Epithelial cell of prostate (primary cell): Measurements from ENCODE around the gene HOXA7.
A peak's percentile ranks its signal among the peaks of the same experiment; 100 is the strongest.

Experiments
- DNase-seq: peaks from one replicate; pipeline ENCODE4 v3.0.0-alpha.2; 2011; ENCODE audit warnings: low read depth, low spot score
- H3K27ac ChIP-seq: fragments of 450-650 bp; 2 replicates; pipeline ENCODE4 v1.5.1; 2017; ENCODE audit warnings: mild to moderate bottlenecking

The HOXA7 gene

GRCh38 chr7:27139334-27140125 is 16.9 kb downstream of the HOXA7 start:
- H3K27ac ChIP-seq: peak overlapping the region; percentile 59
- DNase-seq: no peak

DNA sequence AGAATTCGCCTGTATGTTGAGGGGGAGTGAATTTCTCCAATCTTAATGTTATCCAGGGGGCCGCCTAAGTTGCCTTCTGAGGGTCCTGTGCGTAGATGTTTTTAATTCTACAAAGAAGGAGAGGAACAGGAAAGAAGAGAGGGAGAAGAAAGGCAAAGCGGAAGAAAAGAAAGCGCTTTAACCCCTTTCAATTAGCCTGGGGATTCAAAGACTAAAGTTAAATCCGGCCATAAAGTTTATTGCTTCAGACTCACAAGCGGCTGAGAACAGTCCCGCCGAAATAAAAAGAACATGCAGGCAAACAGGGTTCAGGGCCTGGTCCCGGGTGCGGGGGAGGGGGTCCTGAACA is 17.5 kb downstream of the HOXA7 start:
- no peak for DNase-seq

DNA sequence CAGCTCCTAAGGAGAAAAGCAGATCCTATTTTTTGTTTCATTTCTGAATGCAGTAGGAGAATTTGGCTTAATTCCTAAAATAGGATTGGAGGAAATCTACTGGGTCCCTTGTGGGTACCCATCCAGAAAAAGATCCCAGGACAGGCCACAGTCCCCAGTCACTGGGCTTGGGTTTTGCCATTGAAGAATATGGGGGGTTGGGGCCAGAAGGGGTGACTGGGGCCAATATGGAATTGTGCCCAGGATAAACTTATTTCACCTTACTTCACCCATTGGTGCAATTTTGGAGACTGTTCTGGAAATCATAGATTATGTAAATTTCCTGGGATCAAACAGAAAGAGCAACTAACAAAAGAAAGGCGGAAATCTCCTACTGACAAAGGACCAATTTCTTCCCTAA is 18.0 kb downstream of the HOXA7 start:
- H3K27ac ChIP-seq: peak overlapping the region; percentile 59
- no peak for DNase-seq

More for the DNA sequence above, 17.5 kb downstream of the HOXA7 start:
- peak overlapping the region; percentile 59 for H3K27ac ChIP-seq

GRCh38 chr7:27137640-27138315 is 18.7 kb downstream of the HOXA7 start:
- H3K27ac ChIP-seq: peak overlapping the region; percentile 59
- no peak for DNase-seq

DNA sequence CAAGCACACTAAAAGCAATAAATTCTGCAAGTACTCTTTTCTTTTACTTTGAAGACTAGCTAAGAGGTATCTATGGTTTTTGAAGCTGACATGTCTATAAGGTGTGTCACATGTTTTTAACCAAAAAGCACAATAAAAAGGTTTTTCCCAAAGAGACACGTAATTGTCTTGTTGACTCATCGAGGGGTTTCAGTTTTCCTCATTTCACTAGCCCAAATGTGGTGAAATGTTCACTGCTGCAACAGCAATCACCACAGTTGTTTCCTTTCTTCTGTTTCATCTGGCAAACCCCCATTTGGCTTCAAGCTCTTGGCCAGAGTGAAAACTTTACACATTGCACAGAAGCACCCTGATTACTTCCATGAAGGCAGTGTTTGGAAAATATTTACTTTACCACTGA is 22.1 kb downstream of the HOXA7 start:
- no peak for DNase-seq

GRCh38 chr7:27133409-27134231 is 22.9 kb downstream of the HOXA7 start:
- no peak for DNase-seq
- H3K27ac ChIP-seq: peak overlapping the region; percentile 33

More for the DNA sequence above, 22.1 kb downstream of the HOXA7 start:
- peak overlapping the region; percentile 33 for H3K27ac ChIP-seq

DNA sequence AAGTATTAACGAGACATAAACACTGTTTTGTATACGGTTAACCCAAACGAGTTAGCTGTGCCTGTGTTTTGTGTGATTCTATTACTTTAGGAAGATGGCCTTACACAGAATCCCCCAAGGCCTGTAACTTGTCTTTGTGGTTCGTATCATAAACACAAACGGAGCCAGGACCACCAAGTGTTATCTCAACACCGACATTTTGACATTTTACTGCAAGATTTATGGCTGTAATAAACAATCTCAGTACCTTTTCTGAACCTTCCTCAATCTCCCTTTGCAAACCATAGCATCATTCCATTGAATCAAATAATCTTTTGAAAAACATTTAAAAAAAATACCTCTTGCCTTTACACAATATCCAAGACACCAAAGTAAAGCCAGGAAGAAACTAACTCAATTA is 23.5 kb downstream of the HOXA7 start:
- DNase-seq: no peak
- no peak overlapping the region for H3K27ac ChIP-seq

GRCh38 chr7:27132214-27132613 is 24.3 kb downstream of the HOXA7 start:
- no peak overlapping the region for H3K27ac ChIP-seq
- no peak for DNase-seq

DNA sequence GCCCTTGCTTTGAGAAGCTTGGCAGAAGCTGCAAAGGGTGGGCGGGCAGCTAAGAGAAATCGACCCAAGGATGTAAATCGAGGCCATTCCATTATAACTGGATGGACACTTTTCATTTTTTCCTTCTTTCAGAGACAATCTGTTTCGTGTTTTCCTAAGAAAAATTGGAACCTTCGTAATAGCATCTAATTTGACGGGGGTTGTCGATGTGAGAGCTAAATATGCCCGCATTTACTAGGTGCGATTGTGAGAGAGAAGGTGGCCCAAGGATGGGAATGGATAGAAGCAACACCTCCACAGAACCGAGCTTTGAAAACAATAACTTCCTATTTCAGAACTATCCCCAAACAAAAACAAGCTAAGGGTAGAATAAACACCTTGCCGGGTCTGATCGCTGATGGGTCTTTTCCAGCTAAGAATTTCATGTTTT is 25.1 kb downstream of the HOXA7 start:
- DNase-seq: no peak
- H3K27ac ChIP-seq: no peak overlapping the region

DNA sequence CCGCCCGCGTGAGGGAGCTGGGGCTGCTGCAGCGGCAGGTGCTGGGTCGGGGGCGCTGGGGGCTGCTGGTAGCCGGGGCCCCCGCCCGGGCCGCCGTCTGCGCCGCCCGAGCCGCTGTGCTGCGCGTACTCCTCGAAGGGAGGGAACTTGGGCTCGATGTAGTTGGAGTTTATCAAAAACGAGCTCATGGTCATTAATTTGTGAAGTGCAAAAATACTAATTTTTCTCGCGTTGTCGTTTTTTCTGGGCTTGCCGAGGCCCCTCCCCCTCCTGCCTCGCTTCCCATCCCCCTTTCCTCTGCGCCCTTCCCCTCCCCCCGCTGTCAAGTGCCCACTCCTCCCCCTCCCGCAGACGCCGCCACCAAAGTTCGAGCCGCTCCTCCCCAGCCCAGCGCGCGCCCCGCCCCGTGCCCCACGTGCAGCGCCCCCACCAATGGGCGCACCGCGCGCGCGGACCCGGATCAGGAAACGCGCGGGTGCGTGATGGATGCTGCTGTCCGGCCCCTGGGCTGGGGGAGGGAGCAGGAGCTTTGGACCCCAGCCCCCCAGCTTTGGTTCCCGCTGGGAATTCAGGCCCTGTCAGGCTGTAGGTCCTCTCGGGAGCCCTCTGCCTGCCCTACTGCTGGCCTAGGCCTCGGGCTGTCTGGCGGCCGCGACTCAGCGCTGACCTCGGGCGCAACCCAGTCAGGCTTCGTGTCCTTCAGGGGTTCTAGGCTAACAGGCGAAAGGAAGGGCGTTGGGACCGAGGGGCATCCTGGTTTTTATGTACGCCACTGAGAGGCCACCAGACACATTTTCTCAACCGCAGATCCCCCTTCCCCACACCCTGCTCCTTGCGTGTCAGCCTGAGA is 25.7 kb downstream of the HOXA7 start, which contains the start of gene HOXA4:
HOXA4 (minus strand) TSS at position 218 of the 850 bp plus-strand sequence; CDS start at position 194, 24 bp downstream.
- DNase-seq: no peak
- peak within 1 kb of the TSS; percentile 2 for H3K27ac ChIP-seq

GRCh38 chr7:27129729-27130539 is 26.5 kb downstream of the HOXA7 start:
- H3K27ac ChIP-seq: no peak overlapping the region

GRCh38 chr7:27128776-27129728 is 27.4 kb downstream of the HOXA7 start:
- H3K27ac ChIP-seq: no peak overlapping the region
- DNase-seq: no peak

More at GRCh38 chr7:27129729-27130539, 26.5 kb downstream of the HOXA7 start:
- DNase-seq: no peak

GRCh38 chr7:27128034-27128433 is 28.4 kb downstream of the HOXA7 start:
- H3K27ac ChIP-seq: no peak overlapping the region
- DNase-seq: no peak

DNA sequence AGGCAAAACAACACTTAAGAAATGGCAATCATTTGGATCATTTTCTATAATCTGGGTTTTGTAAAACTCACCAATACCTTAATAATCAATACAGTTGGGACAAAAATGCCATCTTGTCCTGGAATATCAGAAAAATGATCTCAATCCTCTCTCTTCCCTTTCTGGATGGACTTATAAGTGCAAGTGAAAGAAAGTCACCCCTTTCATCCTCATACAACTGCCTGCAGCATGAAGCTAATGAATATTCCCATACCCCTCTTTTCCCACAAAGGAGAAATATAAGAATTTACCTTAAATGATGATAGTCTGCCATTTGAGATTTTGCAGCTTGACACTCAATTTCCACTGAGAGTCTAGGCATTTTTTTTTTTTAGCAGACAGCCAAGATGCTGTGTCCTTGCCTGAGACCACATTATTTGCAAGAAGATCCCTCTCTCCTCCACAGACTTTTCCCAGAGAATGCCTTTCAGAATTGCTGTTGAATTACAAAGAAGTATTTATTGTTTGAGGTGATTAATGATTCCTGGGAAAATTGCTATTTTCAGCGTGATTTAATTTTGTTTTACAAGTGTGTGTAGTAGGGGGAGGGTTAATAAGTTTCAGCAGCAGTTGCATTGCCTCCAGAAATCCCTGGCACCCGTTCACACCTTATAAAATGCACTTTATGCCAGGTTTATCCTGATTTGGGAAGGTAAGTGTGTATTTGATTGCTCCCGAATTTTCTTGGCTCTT is 29.7 kb downstream of the HOXA7 start:
- no peak for DNase-seq
- H3K27ac ChIP-seq: no peak overlapping the region

- DNase-seq: no peak
- no peak overlapping the region for H3K27ac ChIP-seq
Observed at GRCh38 chr7:27125986-27126394, 30.5 kb downstream of the HOXA7 start.

GRCh38 chr7:27124902-27125689 is 31.4 kb downstream of the HOXA7 start:
- H3K27ac ChIP-seq: no peak overlapping the region
- DNase-seq: no peak
